PC-9 (cell line): Measurements from ENCODE around the gene SORCS2.

ENCODE experiments used
- EZH2 ChIP-seq: fragments of 200-600 bp; sonication (generic); IDR thresholded peaks from 2 replicates; pipeline ENCODE4 v1.8.0; 2017; ENCODE audit warnings: antibody characterized with exemption, low read depth
- TF ChIP-seq, protein P1 (sequence below): fragments of 200-600 bp; sonication (generic); conservative IDR thresholded peaks from 2 replicates; pipeline ENCODE4 v1.6.1; 2017; ENCODE audit warnings: mixed run types, antibody characterized with exemption, mild to moderate bottlenecking, moderate library complexity

DNA sequence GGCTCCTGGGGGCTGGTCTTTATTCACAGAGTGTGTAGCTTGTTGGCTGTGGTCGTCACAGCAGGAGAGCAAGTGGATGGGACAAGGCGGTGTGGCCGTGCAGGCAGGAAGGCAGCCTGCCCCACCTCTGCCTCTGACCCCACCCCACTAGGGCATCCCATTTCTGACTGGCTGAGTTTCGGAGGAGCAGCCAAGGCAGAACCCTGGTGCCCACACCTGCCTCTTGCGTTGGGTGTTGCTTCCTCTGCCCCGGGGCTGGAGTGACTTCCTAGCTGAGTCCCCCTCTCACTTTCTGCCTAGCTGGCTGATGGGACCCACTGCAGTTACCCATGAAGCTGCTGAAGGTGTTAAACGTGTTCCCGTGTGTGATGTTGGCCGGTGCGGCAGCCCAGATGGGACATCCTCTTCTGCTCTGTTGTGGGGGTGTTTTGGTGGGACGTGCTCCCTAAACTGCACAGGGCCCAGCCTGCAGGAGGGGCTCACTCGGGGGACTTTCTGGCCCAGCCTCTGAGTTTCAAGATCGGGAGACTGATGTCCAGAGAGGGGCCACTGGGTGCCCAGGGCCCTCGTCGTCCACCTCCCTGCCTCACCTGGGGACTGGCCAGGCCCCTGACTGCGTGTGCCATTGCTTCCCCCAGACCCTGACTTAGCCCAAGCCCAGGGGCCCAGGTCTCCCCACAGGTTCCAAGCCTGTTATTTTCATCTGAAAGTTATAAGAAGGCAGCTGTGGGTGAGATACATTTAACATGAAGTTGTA, 140.9 kb downstream of the SORCS2 start:
- TF ChIP-seq, protein P1, sequence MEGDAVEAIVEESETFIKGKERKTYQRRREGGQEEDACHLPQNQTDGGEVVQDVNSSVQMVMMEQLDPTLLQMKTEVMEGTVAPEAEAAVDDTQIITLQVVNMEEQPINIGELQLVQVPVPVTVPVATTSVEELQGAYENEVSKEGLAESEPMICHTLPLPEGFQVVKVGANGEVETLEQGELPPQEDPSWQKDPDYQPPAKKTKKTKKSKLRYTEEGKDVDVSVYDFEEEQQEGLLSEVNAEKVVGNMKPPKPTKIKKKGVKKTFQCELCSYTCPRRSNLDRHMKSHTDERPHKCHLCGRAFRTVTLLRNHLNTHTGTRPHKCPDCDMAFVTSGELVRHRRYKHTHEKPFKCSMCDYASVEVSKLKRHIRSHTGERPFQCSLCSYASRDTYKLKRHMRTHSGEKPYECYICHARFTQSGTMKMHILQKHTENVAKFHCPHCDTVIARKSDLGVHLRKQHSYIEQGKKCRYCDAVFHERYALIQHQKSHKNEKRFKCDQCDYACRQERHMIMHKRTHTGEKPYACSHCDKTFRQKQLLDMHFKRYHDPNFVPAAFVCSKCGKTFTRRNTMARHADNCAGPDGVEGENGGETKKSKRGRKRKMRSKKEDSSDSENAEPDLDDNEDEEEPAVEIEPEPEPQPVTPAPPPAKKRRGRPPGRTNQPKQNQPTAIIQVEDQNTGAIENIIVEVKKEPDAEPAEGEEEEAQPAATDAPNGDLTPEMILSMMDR: no peak
- TF ChIP-seq EZH2: no peak
